Keratinocyte (primary cell): Measurements from ENCODE around the gene CLEC2D. TPM values are rescaled to one million over a fixed set of nuclear protein-coding genes. Genes with fewer than 3 reads are reported as not detected.
"Not testable (repeated sequence)": the region's sequence is repeated elsewhere in the genome, so short reads cannot be mapped to it uniquely, and the experiment has no call there.

Experiments used
- DNase-seq: peaks from one replicate; pipeline ENCODE4 v3.0.0-alpha.2; 2011; ENCODE audit warnings: low read depth, missing footprints, low spot score
- FAIRE-seq: peaks from 2 replicates; lab custom pipeline; 2011; peaks lifted over from hg19 to GRCh38; lab: Jason Lieb, UNC
- H2AFZ ChIP-seq: 2 replicates; pipeline ENCODE4 v1.6.0; 2012; ENCODE audit warnings: low read length, control low read depth, inconsistent platforms; ENCODE audit not compliant: control insufficient read depth
- H3K27ac ChIP-seq: 2 replicates; pipeline ENCODE4 v1.5.1; 2011; ENCODE audit warnings: low read length; ENCODE audit not compliant: control insufficient read depth, insufficient read depth
- H3K27me3 ChIP-seq: 3 replicates; pipeline ENCODE4 v1.6.0; 2011; ENCODE audit warnings: low read length; ENCODE audit not compliant: control insufficient read depth, insufficient read depth; ENCODE audit errors: extremely low read depth
- H3K36me3 ChIP-seq, 2 experiments: 2 replicates in 1 of 2; 3 replicates in 1 of 2; pipeline ENCODE4 v1.5.1; 2011; ENCODE audit warnings: low read length in 2 of 2, mild to moderate bottlenecking in 1 of 2; ENCODE audit not compliant: control insufficient read depth in 2 of 2, insufficient read depth in 2 of 2; ENCODE audit errors: extremely low read depth in 1 of 2
- H3K4me1 ChIP-seq: 3 replicates; pipeline ENCODE4 v1.5.1; 2011; ENCODE audit warnings: low read length; ENCODE audit not compliant: control insufficient read depth, insufficient read depth; ENCODE audit errors: extremely low read depth
- H3K4me2 ChIP-seq: 3 replicates; pipeline ENCODE4 v1.6.0; 2011; ENCODE audit warnings: low read depth, low read length; ENCODE audit not compliant: control insufficient read depth, insufficient read depth; ENCODE audit errors: extremely low read depth
- H3K4me3 ChIP-seq, 3 experiments: fragments of 200-600 bp in 1 of 3; sonication (generic) in 1 of 3; 2 replicates in 2 of 3; 3 replicates in 1 of 3; pipeline ENCODE4 v1.5.1; 2011 to 2016; ENCODE audit warnings: low read length in 3 of 3, mild to moderate bottlenecking in 3 of 3, control low read depth in 2 of 3, inconsistent platforms in 1 of 3, low read depth in 1 of 3, mixed read lengths in 1 of 3, mixed run types in 1 of 3, moderate library complexity in 1 of 3; ENCODE audit not compliant: control insufficient read depth in 2 of 3, insufficient read depth in 2 of 3; ENCODE audit errors: extremely low read depth in 1 of 3
- H3K79me2 ChIP-seq: 2 replicates; pipeline ENCODE4 v1.6.0; 2012; ENCODE audit warnings: low read length; ENCODE audit not compliant: control insufficient read depth, insufficient read depth
- H3K9ac ChIP-seq: 3 replicates; pipeline ENCODE4 v1.6.0; 2011; ENCODE audit warnings: low read length; ENCODE audit not compliant: control insufficient read depth, insufficient read depth; ENCODE audit errors: extremely low read depth
- H3K9me1 ChIP-seq: 3 replicates; pipeline ENCODE4 v1.6.0; 2011; ENCODE audit warnings: low read length; ENCODE audit not compliant: control insufficient read depth, insufficient read depth; ENCODE audit errors: extremely low read depth
- H3K9me3 ChIP-seq: 2 replicates; pipeline ENCODE4 v1.5.1; 2012; ENCODE audit warnings: low read depth, low read length; ENCODE audit not compliant: control insufficient read depth
- H4K20me1 ChIP-seq: 3 replicates; pipeline ENCODE4 v1.6.0; 2011; ENCODE audit warnings: low read length; ENCODE audit not compliant: control insufficient read depth, insufficient read depth; ENCODE audit errors: extremely low read depth
- CTCF ChIP-seq, 3 experiments: IDR thresholded peaks in 1 of 3; conservative IDR thresholded peaks in 1 of 3; optimal IDR thresholded peaks in 1 of 3; 2 replicates in 2 of 3; 3 replicates in 1 of 3; pipeline versions ENCODE3 to v1.5.1; 2011; ENCODE audit warnings: low read length in 3 of 3, mild to moderate bottlenecking in 3 of 3, moderate library complexity in 2 of 3, control low read depth in 1 of 3, inconsistent platforms in 1 of 3; ENCODE audit not compliant: insufficient read depth in 2 of 3; ENCODE audit errors: extremely low read depth in 1 of 3
- EZH2 ChIP-seq: IDR thresholded peaks from one replicate; pipeline ENCODE4 v1.6.1; 2012; ENCODE audit warnings: inconsistent platforms, mild to moderate bottlenecking, low read length, moderate library complexity
- dilution Hi-C: fragments of 300-500 bp; cut with MboI; formaldehyde crosslinking; loops from one replicate; pipeline ENCODE4 v1.7.0; 2020; ENCODE audit warnings: low sequenced_read_pairs; ENCODE audit not compliant: extremely low pct_ligation_motif_present
- polyA plus RNA-seq, 5 experiments: library from polyadenylated mRNA; depleted of rRNA in 3 of 5; stranded (reverse) in 3 of 5; stranded (forward) in 1 of 5; unstranded in 1 of 5; fragments of >200 nt; gene quantifications; 1 replicate in 1 of 5; 2 replicates in 3 of 5; 3 replicates in 1 of 5; pipeline versions ENCODE4 v1.2.1 to v1.2.3, GENCODE V29; 2011 to 2012; ENCODE audit warnings: missing spikeins in 2 of 5, low read depth in 1 of 5, low replicate concordance in 1 of 5

Gene CLEC2D
- polyA plus RNA-seq, 1 donor (not counting 4 experiments of a cell fraction or from before 2014, with no cell fraction given): 2.3 TPM

- dilution Hi-C loops: no loop called here
- no peaks in the 10 kb centered on the region for H4K20me1 ChIP-seq
- H3K9me3 ChIP-seq: no peaks in the 10 kb centered on the region
- TF ChIP-seq CTCF (optimal IDR thresholded peaks at IDR 0.05 in 1 of 3, IDR thresholded peaks at IDR 0.05 in 1 of 3, conservative IDR thresholded peaks at IDR 0.05 in 1 of 3; ENCODE audit: extremely low read depth in 1 of 3, insufficient read depth in 2 of 3, low read length in 3 of 3) (no peak), EZH2 (no peak)
- DNase-seq (no peak), FAIRE-seq (no peak)
- no peaks in the 10 kb centered on the region for H3K27me3 ChIP-seq
- no peaks in the 10 kb centered on the region for H3K4me1 ChIP-seq
- H3K79me2 ChIP-seq: no peaks in the 10 kb centered on the region
- H3K9ac ChIP-seq: no peak overlapping the region
- no peak overlapping the region for H3K4me2 ChIP-seq
- no peak overlapping the region for H2AFZ ChIP-seq
- H3K27ac ChIP-seq: no peak overlapping the region
- H3K4me3 ChIP-seq: no peak overlapping the region
- no peaks in the 10 kb centered on the region for H3K9me1 ChIP-seq
- H3K36me3 ChIP-seq: no peaks in the 10 kb centered on the region
Observed at GRCh38 chr12:9692909-9693308, 23.4 kb downstream of the CLEC2D start.

GRCh38 chr12:9694241-9694640 is 24.7 kb downstream of the CLEC2D start:
- no peak for FAIRE-seq
- TF ChIP-seq CTCF (optimal IDR thresholded peaks at IDR 0.05 in 1 of 3, IDR thresholded peaks at IDR 0.05 in 1 of 3, conservative IDR thresholded peaks at IDR 0.05 in 1 of 3; ENCODE audit: extremely low read depth in 1 of 3, insufficient read depth in 2 of 3, low read length in 3 of 3): no peak
- TF ChIP-seq EZH2: no peak

GRCh38 chr12:9695150-9695549 is 25.6 kb downstream of the CLEC2D start:
- not testable (repeated sequence) for H3K4me1 ChIP-seq, H3K36me3 ChIP-seq, H4K20me1 ChIP-seq

More at GRCh38 chr12:9694241-9694640, 24.7 kb downstream of the CLEC2D start:
- Histone ChIP-seq H3K27me3 (no peaks in the 10 kb centered on the region), H3K4me3 (no peak overlapping the region), H3K36me3 (no peaks in the 10 kb centered on the region), H3K79me2 (no peaks in the 10 kb centered on the region), H3K9ac (no peak overlapping the region), H3K9me3 (no peaks in the 10 kb centered on the region), H3K27ac (no peak overlapping the region), H3K9me1 (no peaks in the 10 kb centered on the region), H3K4me2 (no peak overlapping the region), H2AFZ (no peak overlapping the region), H4K20me1 (no peaks in the 10 kb centered on the region), H3K4me1 (no peaks in the 10 kb centered on the region)
- dilution Hi-C loops: no loop called here
- DNase-seq: no peak

GRCh38 chr12:9695661-9696060 is 26.1 kb downstream of the CLEC2D start:
- H3K4me2 ChIP-seq, H3K79me2 ChIP-seq, H3K27ac ChIP-seq, H3K9ac ChIP-seq, H3K27me3 ChIP-seq, FAIRE-seq, H3K9me3 ChIP-seq, H4K20me1 ChIP-seq, dilution Hi-C loops, H3K9me1 ChIP-seq, H2AFZ ChIP-seq, H3K36me3 ChIP-seq, H3K4me1 ChIP-seq, DNase-seq, H3K4me3 ChIP-seq: not testable (repeated sequence)

More at GRCh38 chr12:9695150-9695549, 25.6 kb downstream of the CLEC2D start:
- H3K79me2 ChIP-seq, H3K9me1 ChIP-seq, DNase-seq, FAIRE-seq, H3K9me3 ChIP-seq, H3K27me3 ChIP-seq, H3K4me3 ChIP-seq, dilution Hi-C loops, H3K4me2 ChIP-seq, H3K27ac ChIP-seq, H3K9ac ChIP-seq, H2AFZ ChIP-seq: not testable (repeated sequence)
